TTC549 (cell line): ENCODE measurements around the gene TEX53.

Experiments
- FAIRE-seq: peaks from 2 replicates; lab custom pipeline; 2012; peaks lifted over from hg19 to GRCh38; lab: Jason Lieb, UNC

TEX53 gene

DNA sequence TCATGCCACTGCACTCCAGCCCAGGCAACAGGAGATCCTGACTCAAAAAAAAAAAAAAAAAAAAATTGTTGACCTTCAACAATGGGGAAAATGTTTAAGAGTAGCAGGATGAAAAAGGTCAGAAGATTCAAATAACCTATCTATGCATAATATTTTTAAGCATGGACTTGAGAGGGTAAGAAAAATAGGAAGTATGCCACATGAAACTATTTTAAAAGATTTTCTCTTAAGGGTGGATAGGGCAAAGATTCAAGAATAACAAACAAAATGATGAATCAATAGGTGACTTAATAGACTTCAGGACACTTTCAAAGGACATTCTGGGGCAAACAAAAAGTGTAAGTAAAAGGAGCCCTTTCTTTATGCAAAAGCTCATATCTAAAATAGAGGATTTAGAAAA lies 21.2 kb upstream of the TEX53 start:
- no peak for FAIRE-seq

DNA sequence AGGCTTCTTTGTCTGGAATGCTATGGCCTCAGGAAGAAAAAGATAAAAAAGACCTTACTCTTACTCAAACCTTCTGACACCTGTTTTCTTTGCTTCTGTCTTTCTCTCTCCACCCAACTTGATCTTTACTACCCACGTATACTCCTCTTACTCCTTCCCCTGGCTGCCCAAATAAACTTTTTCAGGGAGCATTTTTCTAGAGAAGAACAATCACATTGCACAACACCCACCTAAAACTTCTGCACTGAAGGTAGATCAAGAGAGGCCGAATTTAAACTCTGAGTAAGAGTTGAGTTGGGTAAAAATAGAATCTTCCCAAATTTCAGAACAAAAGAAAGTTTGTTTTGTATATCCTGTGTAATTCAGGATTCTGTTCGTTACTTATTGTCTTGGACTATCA lies 20.5 kb upstream of the TEX53 start:
- no peak for FAIRE-seq

DNA sequence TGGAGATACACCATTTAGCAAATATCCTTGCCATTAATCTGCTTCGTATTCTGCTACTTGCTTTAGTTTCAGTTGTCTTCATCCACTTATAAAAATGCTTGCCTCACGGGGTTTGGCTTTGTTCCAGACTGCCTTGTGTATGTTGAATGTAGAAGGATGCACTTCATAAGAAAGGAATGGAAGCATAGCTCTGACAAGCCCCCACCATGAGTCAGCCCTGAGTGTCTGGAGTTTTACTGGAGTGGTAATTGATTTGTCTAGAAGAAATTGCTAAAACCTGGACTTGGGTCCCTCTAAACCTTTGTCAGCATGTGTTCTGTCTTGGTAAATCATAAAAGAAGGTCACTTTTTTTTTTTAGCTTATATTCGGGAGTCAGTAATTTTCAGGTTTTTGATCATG lies 19.8 kb upstream of the TEX53 start:
- no peak for FAIRE-seq

DNA sequence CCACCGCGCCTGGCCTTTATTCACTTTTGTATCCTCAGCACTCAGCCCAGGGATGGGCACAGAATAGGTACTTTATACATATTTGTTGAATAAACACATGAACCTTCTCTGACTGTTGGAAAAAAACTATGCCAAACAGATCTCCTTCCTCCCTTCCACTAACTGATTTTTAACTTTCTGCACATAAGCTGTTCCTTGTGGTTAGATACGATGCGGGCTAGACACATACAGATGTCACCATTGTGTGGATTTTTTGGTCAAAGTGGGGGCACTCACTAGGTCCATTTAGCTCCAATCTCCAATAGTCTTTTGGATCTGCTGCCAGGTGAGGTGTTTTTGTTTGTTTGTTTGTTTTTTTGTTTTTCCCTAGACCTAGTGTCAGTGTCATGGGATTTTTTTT lies 19.3 kb upstream of the TEX53 start:
- FAIRE-seq: no peak

DNA sequence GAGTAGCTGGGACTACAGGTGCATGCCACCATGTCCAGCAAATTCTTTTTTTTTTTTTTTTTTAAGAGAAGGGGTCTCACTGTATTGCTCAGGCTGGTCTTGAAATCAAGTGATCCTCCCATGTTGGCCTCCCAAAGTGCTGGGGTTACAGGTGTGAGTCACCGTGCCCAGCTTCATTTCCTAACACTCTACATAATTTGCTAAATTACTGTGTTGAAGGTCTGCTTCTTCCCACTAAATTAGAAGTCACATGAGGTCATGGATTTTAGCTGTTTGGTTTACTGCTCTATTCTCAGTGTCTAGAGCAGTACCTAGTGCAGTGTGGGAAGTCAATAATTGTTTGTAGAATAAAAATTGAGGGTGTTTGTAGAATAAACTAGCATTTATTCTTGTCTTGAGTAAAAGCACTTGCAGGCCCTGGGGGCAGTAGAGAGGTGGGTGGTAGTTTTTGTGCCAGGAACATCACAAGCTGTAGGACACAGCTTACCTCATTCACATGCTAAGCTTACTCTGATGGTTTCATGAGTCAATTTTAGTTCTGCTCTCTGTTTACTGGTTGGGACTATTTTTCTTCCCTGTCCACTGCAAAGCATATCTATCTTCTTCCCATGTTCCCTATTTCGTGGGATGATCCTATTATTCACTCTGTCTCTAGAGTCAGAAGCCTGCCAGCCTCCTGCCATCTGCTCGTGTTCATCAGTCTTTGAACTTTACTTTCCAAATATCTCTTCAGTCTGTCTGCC lies 17.4 kb upstream of the TEX53 start:
- FAIRE-seq: no peak

DNA sequence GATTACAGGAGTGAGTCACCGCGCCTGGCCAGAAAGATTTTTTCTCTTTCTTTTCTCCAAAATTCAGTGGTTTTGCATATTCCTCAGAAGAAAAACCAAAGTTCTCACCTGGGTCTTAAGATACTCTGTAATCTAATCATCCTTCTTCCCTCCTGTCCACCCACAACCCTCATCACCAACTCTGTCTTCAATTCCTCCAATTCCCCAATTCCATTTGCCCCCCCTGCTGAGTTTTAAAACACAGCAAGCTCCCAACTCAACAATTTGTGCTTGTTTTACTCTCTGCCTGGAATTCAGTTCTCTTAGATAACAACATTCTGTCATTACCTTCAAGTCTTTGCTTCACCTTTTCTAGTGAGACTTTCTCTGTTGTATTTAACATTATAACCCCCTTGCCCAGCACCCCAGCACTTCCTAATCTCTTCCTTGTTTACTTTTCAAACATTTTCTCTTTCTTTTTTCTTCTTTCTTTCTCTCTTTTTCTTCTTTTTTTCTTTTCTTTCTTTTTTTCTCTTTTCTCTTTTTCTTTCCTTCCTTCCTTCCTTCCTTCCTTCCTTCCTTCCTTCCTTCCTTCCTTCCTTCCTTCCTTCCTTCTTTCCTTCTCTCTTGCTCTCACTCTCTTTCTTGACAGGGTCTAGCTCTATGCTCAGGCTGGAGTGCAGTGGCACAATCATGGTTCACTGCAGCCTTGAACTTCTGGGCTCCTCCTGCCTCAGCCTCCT lies 16.6 kb upstream of the TEX53 start:
- FAIRE-seq: no peak

DNA sequence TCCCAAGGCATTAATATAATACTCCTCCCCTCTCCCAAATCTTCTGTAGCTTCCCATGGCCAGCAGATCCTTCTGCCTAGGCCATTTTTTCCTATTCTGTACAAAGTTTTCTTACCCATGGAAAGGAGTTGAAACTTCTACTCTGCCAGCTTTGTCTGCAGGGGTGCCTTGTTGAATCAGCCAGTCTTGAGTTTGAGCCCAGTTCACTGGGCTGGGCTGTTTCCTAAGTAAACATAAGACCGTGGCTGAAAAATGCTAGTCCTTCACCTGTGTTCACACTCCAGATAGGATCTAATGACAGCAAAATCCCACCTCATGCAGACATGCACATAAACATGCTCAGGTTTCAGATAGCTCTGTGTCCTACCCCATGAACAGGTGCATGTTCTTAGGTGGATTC lies 14.0 kb upstream of the TEX53 start:
- FAIRE-seq: no peak

DNA sequence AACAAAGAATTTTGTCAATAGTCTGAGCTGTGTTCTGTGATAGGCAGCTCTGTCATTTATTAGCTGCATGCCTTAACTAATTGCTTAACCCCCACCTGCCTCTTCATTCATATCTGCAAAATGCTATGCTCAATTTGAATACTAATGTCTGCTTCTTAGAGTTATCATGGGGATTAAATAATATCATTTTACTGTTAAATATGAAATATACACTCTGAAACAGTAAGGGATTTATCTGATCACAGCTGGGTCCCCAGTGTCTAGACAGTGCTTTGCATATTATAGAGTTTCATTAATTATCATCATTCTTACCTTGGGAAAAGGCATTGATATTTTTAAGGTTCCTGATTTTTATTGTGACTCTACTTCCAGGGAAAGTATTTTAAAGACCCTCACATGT lies 12.4 kb upstream of the TEX53 start:
- FAIRE-seq: no peak

DNA sequence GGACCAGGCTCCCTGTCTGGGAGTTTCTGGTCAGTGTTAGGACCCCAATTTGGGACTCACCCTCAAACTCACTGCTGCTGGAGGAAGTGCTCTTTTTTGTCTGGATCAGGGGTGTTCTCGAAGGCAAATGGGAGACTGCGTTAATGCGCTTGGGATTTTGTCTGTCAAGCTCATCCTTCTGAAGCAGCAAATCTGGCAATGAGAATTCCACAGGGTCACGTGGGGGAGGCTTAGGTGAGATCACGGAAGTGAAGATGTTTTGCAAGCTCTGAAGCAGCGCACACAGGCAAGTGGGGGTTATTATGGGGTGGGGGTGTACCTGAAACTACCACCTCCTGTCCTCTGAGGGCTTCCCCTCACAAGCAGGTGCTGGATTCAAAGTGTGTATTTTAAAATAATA lies 10.5 kb upstream of the TEX53 start:
- FAIRE-seq: no peak

DNA sequence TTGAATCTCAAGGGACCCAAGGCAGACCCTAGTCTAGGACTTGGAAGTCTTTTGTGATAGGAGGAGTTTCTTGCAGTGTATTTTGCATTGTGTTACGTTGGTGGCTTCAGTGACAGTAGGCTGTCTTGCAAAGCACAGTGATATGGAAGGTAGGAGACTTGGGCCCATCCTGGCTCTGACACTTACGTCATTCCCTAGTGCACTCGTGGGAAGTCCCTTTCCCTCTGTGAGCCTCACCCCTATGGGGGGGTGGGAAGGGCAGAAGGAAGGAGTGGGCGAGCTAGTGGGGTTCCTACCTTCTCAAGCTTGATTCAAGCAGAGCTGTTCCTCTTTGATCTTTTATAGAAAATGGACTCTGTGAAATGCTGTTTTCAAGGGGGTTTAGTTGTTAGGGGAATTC lies 9.2 kb upstream of the TEX53 start:
- FAIRE-seq: no peak

DNA sequence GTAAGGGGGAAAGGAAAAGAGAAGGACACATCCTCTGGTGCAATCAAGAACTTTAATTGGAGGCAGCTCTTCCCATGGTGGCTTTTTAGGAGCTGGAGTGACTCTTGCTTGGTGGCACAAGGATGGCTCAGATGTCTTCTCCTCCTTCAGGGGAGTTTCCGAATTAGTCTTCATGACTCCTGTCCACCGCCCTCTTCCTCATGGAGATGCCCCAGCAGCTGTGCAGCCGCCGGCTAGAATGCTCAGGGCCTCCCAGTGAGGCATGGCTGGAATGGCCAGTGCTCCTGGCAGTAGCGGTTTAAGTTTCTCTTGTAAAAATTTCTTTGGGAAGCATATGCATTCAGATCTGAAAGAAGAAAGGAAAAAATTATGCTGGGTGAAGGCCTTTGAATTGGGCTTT lies 8.8 kb upstream of the TEX53 start:
- no peak for FAIRE-seq

DNA sequence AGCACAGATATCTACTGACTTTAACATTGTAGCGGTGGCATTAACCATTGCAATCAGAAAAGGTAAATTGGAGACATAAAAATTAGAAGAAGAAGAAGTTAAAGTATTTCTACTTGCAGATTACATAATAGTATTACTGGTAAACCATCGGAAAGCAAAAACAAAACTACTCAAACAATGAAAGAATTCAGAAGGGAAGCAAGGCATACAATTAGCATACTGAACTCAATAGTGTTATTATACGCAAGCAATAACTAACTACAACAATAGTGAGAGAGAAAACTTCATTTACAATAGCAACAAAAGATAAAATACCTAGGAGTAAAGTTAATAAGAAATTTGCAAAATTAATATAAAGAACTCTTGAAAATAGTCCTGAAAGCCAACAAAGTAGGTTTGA lies 6.6 kb upstream of the TEX53 start:
- FAIRE-seq: no peak

DNA sequence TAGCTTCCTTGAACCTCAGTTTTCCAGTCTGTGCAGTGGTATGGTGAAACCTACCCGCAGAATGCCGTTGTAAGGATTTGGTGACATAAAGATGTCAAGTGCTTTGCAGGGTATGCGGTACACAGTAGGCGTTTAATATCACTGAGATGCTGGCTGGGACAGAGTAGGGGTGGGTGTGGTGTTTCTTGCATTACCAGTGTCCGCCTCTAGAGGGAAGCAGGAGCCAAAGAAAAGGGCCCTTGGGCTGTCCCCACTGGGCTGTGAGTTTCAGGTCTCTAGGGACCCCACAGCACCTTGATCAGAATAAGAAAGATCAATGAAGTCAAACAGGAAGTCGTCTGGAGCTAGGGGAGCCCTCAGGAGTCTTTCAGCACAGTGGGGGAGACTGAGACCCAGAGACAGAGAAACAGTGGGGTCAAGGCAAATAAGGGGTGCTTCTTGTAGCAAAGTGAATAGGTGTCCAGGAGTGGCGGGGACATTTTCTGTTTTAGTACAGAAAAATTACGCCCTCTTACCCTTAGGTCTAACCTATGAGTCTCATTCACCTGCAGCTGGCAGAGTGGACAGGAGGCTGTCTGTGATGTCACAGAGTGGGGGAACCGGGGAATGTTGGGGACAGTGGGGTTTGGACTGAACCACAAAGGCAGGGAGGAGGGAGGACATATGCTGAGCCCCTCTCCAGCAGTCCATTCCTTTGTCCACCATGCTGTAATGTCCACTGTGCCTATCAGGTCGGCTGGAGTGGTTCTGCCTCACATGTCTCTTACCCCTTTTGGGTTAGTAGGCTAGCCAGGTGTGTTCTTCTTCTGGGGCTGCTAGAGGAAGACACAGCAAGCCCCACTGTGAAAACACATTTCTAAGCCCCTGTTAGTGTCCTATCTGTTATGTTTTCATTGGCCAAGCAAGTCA lies 4.7 kb upstream of the TEX53 start:
- FAIRE-seq: no peak

DNA sequence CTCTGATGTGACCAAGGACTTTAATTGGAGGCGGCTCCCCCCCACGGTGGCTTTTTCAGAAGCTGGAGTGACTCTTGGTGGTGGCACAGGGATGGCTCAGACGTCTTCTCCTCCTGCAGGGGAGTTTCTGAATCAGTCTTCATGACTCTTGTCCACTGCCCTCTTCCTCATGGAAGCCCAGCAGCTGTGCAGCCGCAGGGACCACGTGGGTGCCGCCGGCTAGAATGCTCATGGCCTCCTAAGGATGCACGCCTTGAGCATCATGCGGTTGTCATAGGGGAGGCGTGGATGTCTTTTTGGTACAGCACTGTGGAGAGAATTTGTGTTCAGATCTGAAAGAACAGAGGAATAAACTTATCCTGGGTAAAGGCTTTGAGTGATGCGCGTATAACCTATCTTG lies 1.3 kb downstream of the TEX53 start:
- FAIRE-seq: no peak

DNA sequence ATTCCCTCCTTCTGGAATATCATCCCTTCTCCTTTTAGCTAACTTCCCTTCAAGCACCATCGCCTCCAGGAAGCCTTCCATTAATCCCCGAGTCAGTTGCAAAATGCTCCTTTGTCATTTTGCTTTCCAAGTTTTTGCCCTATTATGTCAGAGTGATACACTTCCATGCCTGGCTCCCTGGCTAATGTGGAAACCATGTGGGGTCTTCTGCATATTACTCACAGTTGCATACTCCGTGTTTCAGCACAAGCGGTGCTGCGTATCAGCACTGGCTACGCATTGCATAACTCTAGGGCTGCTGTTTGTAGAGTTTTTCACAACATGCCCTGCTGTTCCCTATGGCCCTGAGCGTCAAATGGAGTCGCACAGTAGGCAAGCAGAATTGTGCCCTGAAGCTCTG lies 1.9 kb downstream of the TEX53 start:
- no peak for FAIRE-seq

DNA sequence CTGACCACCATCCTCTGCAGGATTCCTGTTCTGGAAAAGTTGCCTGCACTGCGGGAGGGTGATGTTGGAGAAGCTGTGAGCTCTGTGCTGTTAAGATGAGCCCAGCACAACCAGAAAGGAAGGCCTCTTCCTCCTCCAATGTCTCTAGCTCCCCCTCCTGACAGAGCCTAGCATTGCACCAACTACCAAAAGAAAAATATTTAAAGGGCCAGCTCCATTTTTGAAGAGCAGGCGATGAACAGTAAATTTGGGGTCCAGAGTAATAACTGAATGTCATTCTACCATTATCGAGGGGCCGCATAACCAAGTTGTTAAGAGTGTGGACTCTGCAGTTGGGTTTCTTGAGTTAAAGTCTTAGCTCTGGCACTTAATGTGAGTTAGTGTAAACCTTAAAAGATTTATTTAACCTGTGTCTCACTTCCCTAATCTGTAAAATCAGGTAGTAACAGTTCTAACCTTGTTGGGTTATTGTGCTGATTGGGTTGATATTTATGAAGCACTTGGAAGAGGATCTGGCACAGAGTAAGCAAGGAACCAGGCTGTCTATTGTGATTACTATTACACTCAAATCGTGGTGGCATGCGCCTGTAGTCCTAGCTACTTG lies 3.9 kb downstream of the TEX53 start:
- FAIRE-seq: no peak

DNA sequence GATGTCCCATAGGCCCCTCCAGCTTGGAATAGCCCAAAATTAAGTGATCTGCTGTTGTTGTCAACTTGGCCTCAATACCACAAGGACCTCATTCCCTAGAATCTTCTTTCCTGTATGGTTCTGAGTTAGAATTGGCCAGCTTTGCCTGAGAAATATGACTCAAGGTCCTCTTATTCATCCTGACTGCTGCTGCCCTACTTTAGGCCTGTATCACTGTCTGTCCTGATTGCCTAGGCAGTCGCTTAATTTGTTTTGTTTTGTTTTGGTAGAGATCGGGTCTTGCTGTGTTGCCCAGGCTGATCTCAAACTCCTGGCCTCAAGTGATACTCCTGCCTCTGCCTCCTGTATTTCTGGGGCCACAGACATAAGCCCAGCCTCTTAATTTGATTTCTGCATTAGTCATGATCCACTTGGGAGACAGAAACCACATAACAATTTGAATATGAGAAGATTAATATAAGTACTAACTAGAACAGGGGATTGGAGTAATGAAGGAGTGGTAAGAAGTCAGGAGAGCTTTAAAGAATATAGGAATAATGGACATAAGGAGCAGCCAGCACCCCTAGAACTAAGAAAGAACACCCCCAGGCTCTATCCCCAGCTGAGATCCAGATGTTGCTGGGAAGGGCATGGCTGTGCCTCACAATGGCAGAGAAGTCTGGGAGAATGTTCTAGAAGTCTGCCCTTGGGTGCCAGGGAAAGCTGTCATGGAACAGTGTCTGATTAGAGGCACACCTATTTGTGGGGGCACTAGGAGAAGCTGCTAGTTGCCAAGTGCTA lies 4.6 kb downstream of the TEX53 start:
- no peak for FAIRE-seq

DNA sequence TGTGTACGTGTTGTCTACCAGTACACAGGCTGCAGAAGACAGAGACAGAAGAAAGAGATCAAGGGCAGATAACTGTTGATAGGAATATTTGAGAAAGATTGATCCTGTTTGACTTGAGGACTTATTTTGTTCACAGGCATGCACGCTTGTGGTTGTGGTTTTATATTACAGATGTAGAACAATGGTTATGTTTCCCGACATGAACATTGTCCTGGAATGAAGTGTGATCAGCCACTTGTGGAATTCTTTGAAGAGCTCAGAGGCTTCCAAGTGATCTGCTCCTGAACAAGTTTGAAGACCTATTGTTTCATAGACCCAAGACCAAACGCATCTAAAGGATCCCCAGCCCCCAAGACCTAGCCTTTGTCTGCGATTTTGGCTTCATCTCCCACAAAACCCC lies 13.7 kb downstream of the TEX53 start:
- FAIRE-seq: no peak

DNA sequence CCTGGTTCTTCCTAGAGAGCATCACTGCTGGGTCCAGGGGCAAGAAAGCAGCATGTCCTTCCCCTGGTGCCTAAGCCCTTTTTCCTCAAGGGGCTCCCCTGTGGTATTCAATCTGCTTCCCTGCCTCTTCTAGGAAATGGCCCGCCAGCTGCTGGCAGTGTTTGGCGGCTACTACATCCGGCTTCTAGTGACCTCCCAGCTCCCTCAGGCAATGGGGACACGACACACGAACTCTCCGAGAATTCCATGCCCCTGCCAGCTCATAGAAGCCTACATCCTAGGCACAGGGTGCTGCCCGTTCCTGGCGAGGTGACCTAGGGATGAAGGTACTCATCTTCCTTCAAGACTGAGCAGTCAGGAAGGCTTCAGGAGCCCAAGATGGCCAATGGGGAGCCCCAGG lies 14.6 kb downstream of the TEX53 start:
- FAIRE-seq: no peak

DNA sequence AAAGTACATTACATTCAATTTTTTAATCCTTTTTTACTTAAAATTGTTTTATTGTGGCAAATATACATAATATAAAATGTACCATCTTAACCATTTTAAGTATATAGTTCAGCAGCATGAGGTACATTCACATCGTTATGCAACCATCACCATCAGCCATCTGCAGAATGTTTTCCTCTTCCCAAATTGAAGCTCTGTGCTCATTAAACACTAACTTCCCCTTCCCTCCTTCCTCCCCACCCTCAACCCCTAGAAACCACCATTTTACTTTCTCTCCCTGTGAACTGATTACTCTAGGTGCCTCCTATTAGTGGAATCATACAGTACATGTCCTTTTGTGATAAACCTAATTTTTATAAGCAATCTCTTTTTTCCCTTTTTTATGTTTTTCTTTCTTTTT lies 15.6 kb downstream of the TEX53 start:
- no peak for FAIRE-seq

DNA sequence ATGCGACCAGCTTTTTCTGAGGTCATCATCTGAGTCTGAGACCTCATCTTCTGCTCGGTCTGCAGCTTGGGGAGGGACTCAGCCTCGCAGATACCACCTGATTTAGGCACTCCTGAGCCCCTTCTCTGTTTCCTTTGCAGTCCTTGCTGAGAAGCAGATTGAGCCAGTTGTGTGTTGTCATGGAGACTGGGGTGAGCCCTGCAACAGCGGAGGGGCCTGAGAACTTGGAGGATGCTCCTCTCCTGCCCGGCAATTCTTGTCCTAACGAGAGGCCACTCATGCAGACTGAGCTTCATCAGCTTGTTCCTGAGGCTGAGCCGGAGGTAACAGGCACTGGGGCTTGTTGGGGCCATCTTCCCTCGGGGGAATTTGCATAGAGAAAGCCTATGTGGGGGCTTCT lies 19.2 kb downstream of the TEX53 start:
- FAIRE-seq: no peak

DNA sequence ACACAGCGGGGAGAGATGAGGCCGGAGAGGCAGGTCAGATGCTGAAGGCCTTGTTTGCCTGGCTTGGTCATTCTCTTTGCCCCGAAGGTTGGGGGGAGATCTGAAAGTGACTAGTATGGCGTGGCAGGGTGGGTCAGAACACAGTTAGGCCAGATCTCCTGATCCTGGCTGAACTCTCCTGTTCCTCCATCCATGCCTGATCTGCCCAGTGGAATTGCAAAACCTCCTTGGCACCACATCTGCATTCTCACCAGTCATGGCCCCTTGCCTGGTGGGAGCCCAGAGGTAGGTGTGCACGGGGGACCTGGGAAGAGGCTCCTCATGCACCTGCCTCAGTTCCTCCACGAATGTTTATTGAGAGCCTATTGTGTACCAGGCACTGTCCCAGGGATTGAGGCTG lies 23.2 kb downstream of the TEX53 start:
- FAIRE-seq: no peak
